GM18508 (cell line): ENCODE results near the gene BATF3.
"Not testable (repeated sequence)": the region's sequence is repeated elsewhere in the genome, so short reads cannot be mapped to it uniquely, and the experiment has no call there.

ENCODE experiments used
- ATAC-seq: cut with Tn5 transposase; IDR thresholded peaks from one replicate; pipeline ENCODE4 v1.9.1; 2021; ENCODE audit warnings: moderate number of reproducible peaks; ENCODE audit not compliant: insufficient read depth, unreplicated experiment

The BATF3 gene

GRCh38 chr1:212711974-212712373 is 12.3 kb upstream of the BATF3 start:
- not testable (repeated sequence) for ATAC-seq

- ATAC-seq = no peak
Measured at GRCh38 chr1:212710566-212710965, 10.9 kb upstream of the BATF3 start.

- no peak for ATAC-seq
Measured at GRCh38 chr1:212703991-212704564, 4.4 kb upstream of the BATF3 start.

GRCh38 chr1:212702672-212703071 is 3.0 kb upstream of the BATF3 start:
- no peak for ATAC-seq

GRCh38 chr1:212701910-212702309 is 2.3 kb upstream of the BATF3 start:
- ATAC-seq = no peak

- peak; percentile 29 for ATAC-seq
Measured at GRCh38 chr1:212700892-212701819, 1.5 kb upstream of the BATF3 start.

- no peak for ATAC-seq
Measured at GRCh38 chr1:212700223-212700891, 717 bp upstream of the BATF3 start.

GRCh38 chr1:212699104-212699624 is 476 bp downstream of the BATF3 start:
- ATAC-seq = no peak

GRCh38 chr1:212698467-212699103 is 1.1 kb downstream of the BATF3 start:
- no peak for ATAC-seq

- ATAC-seq = no peak
Measured at GRCh38 chr1:212696721-212697331, 2.8 kb downstream of the BATF3 start.

- ATAC-seq = no peak
Measured at GRCh38 chr1:212692774-212693644, 6.6 kb downstream of the BATF3 start.

GRCh38 chr1:212691561-212692071 is 8.0 kb downstream of the BATF3 start:
- ATAC-seq = no peak

- no peak for ATAC-seq
Measured at GRCh38 chr1:212690816-212691403, 8.7 kb downstream of the BATF3 start.

GRCh38 chr1:212689758-212690529 is 9.7 kb downstream of the BATF3 start:
- ATAC-seq = no peak

GRCh38 chr1:212689196-212689725 is 10.4 kb downstream of the BATF3 start:
- no peak for ATAC-seq

GRCh38 chr1:212688341-212689047 is 11.1 kb downstream of the BATF3 start:
- ATAC-seq = no peak

- ATAC-seq = no peak
Measured at GRCh38 chr1:212687811-212688210, 11.8 kb downstream of the BATF3 start.
